HS-5 (cell line): Measurements from ENCODE around the gene UBE3B.
A peak's percentile ranks its signal among the peaks of the same experiment; 100 is the strongest.

Experiments used
- DNase-seq: peaks from one replicate; pipeline ENCODE4 v3.0.0-alpha.2; 2012; ENCODE audit warnings: low read depth

The UBE3B gene

GRCh38 chr12:109553906-109554500, 76.6 kb downstream of the UBE3B start:
- DNase-seq, result no peak

GRCh38 chr12:109554761-109555160, 77.3 kb downstream of the UBE3B start:
- no peak for DNase-seq

- no peak for DNase-seq
These were observed 78.2 kb downstream of the UBE3B start for GRCh38 chr12:109555431-109556315.

- DNase-seq, result no peak
These were observed 79.8 kb downstream of the UBE3B start for GRCh38 chr12:109557200-109557599.

GRCh38 chr12:109557805-109558204, 80.4 kb downstream of the UBE3B start:
- no peak for DNase-seq

GRCh38 chr12:109558374-109559199, 81.2 kb downstream of the UBE3B start:
- no peak for DNase-seq

GRCh38 chr12:109559200-109559505, 81.7 kb downstream of the UBE3B start:
- DNase-seq, result no peak

GRCh38 chr12:109559601-109560000, 82.2 kb downstream of the UBE3B start:
- no peak for DNase-seq

GRCh38 chr12:109560867-109561710, 83.7 kb downstream of the UBE3B start:
- DNase-seq, result no peak

- no peak for DNase-seq
These were observed 84.2 kb downstream of the UBE3B start for GRCh38 chr12:109561711-109562030.

GRCh38 chr12:109562871-109563270, 85.4 kb downstream of the UBE3B start:
- no peak for DNase-seq

GRCh38 chr12:109563291-109564284, 86.2 kb downstream of the UBE3B start:
- DNase-seq, result no peak

GRCh38 chr12:109566424-109566823, 89.0 kb downstream of the UBE3B start:
- no peak for DNase-seq

GRCh38 chr12:109567296-109567695, 89.9 kb downstream of the UBE3B start:
- no peak for DNase-seq

- no peak for DNase-seq
These were observed 90.5 kb downstream of the UBE3B start for GRCh38 chr12:109567967-109568366.

- no peak for DNase-seq
These were observed 91.1 kb downstream of the UBE3B start for GRCh38 chr12:109568486-109568885.

- no peak for DNase-seq
These were observed 94.5 kb downstream of the UBE3B start for GRCh38 chr12:109571773-109572505.

- DNase-seq, result no peak
These were observed 95.0 kb downstream of the UBE3B start for GRCh38 chr12:109572506-109572845.

- peak; percentile 98 for DNase-seq
These were observed 95.8 kb downstream of the UBE3B start, which contains the start of the genes MMAB and MVK for GRCh38 chr12:109573029-109573913. Gene MMAB (minus strand): TSS chr12:109573504. CDS start chr12:109573480, 24 bp downstream. Gene MVK (plus strand): TSS chr12:109573794. CDS start chr12:109574823, 1,029 bp downstream.
